GM18951 (cell line): ENCODE results near the gene FAM83G.
A peak's percentile ranks its signal among the peaks of the same experiment; 100 is the strongest.
"Not testable (repeated sequence)": the region's sequence is repeated elsewhere in the genome, so short reads cannot be mapped to it uniquely, and the experiment has no call there.

ENCODE experiments used
- POLR2A ChIP-seq: IDR thresholded peaks from 4 replicates; pipeline ENCODE4 v1.6.1; 2011; ENCODE audit warnings: mild to moderate bottlenecking; ENCODE audit not compliant: insufficient read length, insufficient read depth; ENCODE audit errors: extremely low read depth
- in situ Hi-C: fragments of 300-500 bp; cut with MboI; formaldehyde crosslinking; loops from one replicate; pipeline ENCODE4 v1.12.0; 2022; ENCODE audit warnings: low sequenced_read_pairs, mixed read lengths, inconsistent platforms; ENCODE audit not compliant: unreplicated experiment

FAM83G gene, protein sequence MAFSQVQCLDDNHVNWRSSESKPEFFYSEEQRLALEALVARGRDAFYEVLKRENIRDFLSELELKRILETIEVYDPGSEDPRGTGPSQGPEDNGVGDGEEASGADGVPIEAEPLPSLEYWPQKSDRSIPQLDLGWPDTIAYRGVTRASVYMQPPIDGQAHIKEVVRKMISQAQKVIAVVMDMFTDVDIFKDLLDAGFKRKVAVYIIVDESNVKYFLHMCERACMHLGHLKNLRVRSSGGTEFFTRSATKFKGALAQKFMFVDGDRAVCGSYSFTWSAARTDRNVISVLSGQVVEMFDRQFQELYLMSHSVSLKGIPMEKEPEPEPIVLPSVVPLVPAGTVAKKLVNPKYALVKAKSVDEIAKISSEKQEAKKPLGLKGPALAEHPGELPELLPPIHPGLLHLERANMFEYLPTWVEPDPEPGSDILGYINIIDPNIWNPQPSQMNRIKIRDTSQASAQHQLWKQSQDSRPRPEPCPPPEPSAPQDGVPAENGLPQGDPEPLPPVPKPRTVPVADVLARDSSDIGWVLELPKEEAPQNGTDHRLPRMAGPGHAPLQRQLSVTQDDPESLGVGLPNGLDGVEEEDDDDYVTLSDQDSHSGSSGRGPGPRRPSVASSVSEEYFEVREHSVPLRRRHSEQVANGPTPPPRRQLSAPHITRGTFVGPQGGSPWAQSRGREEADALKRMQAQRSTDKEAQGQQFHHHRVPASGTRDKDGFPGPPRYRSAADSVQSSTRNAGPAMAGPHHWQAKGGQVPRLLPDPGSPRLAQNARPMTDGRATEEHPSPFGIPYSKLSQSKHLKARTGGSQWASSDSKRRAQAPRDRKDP

DNA sequence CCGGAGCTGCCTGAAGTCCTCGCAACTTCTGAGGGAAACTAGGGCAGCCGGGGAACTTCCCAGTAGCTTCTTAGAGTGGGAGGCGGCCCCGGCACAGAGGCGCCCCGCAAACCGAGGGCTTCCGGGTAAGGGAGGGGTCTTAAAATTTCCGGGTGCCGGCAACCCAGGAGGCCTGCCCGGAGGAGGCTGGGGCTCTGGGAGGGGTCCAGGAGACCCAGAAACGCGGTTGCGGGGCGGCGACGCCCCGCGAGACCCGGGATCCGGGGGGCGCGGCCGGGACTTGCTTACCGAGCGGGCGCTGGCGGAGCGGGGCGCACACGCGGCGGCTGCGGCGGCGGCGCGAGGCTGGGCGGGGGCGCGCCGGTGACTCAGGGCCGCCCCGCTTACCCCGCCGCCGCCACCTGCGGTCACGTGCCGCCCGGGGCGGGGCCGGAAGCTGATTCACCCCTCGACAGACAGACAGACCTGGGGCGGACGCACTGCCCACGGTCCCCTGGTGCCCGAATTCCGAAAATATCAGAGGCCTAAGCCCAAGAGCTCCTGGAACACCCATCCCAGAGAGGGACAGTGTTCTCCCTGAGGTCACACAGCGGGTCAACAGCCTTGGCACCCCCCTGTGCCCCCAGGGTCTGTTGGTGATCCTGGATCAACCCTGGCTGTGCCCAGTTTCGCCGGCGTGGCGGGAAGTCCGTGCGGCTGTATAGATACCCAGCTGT, at the start of gene FAM83G:
Gene FAM83G (minus strand): TSS at position 344 of the 716 bp plus-strand sequence. CDS start 723 bp downstream, outside the sequence.
- in situ Hi-C loops = no loop called here
- TF ChIP-seq POLR2A = peak; percentile 77

GRCh38 chr17:19048826-19049225, 44.3 kb upstream of the FAM83G start:
- in situ Hi-C loops = not testable (repeated sequence)

GRCh38 chr17:19047510-19047909, 42.9 kb upstream of the FAM83G start:
- in situ Hi-C loops = not testable (repeated sequence)

DNA sequence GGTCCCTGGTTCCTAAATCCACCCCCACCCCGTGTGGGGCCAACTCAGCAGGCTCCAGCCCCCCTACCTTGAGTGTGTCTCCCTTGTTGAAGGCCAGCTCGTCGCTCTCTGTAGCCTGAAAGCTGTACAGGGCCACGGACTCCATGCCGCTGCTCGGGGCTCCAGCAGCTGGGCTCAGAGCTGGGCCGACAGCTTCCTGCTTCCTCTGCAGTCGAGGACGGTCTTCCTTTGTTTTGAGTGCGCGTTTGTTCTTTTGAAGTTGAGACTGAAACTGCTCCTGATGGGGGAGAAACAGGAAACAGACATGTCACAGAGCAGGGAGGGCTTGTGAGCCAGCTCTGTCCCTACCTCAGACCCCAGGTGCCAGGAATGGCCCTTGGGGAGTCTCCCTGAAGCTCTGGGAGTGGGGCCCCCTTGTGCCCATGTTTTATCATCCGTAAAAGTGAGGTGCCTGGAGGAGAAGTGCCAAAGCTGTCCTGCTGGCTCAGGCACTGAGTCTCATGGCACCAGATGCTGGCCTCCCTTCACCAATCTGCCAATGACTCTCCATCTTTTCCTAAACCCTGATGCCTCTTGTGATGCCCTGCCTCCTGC, 42.3 kb upstream of the FAM83G start, which contains the start of gene GRAP:
Gene GRAP (minus strand): TSS at position 176 of the 594 bp plus-strand sequence. CDS start 31 bp downstream, at position 145.
- in situ Hi-C loops = not testable (repeated sequence)

GRCh38 chr17:19044643-19045042, 40.1 kb upstream of the FAM83G start:
- in situ Hi-C loops = not testable (repeated sequence)

GRCh38 chr17:19043032-19043431, 38.5 kb upstream of the FAM83G start:
- in situ Hi-C loops = not testable (repeated sequence)

- in situ Hi-C loops = not testable (repeated sequence)
These were observed 37.8 kb upstream of the FAM83G start for GRCh38 chr17:19042369-19042768.

DNA sequence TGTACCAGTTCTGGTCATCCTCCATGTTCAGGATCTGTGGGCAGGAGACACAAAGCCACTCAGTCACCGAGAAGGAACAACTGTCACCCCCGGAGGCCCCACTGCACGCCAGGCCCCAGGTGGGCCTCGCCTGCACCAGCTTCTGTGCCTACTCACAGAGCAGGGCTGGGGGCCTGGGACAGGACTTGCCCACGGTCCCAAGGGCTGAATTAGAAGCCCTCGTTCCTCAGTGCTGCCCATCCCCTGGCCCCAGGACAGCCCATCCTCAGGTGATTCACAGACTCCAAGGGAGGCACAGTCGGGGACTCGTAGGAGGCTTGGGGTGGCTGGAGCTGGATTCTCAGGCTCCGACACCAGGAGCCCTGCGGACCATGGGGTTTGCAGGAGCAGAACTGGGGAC, 37.3 kb upstream of the FAM83G start:
- in situ Hi-C loops = not testable (repeated sequence)

DNA sequence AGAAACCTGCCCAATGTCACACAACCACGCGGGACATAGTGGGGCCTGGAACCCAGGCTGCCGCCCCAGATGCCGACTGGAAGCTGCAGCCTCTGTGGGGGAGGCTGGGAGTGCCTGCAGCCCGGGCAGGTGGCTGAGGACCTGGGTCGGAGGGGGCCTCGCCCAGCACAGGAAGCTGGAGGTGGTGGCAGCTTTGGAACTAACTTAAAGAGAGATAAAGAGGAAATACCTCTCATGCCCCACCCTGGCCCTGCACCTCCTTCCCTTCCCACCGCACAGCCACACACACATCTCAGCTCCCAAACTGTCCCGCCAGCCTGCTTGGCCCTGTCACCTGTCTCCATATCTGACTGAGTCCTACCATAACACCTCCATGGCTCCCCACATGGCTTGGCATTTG, 35.8 kb upstream of the FAM83G start:
- in situ Hi-C loops = not testable (repeated sequence)

DNA sequence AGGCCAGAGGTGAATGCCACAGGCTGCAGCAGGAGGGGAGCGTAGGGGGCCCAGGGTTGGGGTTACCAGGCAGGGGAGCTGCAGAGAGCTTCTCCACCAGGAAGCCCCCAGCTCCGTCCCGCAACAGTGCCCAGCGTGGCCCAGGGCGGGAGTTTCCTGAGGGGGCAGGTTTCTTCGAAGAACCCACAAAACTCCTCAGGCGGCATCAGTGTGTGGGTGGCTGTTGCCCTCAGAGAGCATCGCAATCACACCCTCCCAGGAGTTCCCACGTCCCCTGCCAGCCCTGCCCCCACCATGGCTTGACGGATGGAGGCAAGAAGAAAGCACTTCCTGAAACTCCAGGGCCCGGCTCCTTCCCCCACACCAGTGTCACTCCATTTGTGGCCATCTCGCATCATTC, 34.2 kb upstream of the FAM83G start:
- in situ Hi-C loops = not testable (repeated sequence)

DNA sequence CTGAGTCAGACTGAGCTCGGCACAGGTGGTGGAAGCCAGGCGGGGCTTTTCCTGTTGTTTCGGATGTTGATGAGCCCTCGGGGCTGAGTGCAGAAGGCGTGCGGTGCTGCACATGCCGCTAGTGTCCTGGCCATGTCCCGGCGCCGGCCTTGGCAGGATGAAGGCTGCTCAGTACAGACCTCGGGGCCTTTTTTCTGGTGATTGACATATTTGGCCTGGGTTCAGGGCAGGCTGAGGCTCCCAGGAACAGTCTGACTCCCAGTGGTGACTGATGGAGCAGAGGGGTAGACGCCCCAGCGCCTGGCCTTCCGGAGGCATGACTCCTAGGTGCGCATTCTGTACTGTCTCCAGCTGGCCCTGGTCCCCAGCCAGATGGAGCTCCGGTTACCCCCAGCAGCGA, 33.4 kb upstream of the FAM83G start:
- in situ Hi-C loops = not testable (repeated sequence)

GRCh38 chr17:19037547-19037946, 33.0 kb upstream of the FAM83G start:
- in situ Hi-C loops = not testable (repeated sequence)

DNA sequence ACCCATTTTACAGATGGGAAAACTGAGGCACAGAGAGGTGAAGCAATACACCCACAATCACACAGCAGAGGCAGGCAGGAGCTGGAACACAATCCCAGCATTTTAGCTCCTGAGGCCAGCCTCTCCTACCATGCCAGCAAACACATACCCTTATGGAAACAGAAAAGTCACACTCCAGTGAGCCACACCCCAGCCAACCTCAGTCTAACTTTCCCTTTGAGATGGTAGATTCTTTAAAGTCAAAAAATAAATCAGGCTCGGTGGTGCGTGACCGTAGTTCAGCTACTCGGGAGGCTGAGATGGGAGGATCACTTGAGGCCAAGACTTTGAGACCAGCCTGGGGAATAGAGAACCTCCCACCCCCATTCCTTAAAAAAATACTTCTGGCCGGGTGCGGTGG, 31.6 kb upstream of the FAM83G start:
- in situ Hi-C loops = not testable (repeated sequence)

DNA sequence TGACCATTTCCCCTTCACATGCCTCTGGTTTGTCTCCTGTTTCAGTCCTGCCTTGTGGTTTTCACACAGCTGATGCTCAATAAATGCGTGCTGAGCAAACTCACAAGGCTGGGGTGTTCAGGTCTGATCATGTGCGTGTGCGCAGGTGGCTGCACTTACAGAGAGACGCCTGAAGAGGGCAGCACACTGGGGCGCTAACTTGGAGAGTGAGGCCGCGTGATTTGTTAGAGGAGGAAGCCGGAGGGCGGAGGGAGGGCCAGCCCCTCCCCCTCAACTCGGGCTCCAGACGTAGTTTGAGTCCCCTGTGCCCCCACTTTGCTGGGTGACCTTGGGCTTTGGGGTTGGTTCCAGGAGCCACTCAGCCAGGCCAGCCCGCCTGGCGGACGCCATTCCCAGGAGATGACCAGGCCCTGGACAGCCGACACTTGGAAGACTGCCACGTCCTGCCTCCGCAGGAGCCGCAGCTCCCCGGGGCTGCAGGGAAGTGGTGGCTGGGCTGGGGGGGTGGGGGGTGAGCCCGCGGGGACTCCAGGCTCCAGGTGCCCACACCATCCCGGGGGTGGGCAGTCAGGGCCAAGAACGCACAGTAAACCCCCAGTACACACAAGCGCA, 27.9 kb upstream of the FAM83G start:
- in situ Hi-C loops = not testable (repeated sequence)

DNA sequence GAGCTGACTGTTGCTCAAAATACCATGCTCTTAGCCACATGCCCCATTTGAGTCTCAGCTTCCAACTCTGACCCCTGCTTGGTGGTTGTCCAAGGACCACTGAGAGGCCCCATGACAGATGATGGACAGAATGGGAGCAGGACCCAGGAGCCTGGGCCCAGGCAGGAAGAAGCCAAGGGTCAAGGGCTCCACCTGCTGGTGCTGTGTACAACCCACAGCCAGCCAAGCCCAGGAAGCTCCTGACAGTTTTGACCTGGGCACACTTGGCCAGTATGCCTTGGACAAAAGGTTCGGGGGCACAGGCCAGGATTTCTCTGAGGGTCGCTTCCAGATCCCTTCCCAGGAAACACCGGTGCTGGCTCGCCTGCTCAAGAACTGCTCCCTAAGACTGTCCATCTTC, 27.2 kb upstream of the FAM83G start:
- in situ Hi-C loops = not testable (repeated sequence)

- in situ Hi-C loops = not testable (repeated sequence)
These were observed 26.3 kb upstream of the FAM83G start for GRCh38 chr17:19030771-19031449.

GRCh38 chr17:19029740-19030139, 25.2 kb upstream of the FAM83G start:
- in situ Hi-C loops = loop anchor here (10.0 kb wide), 1 partner anchor 115 kb away; no protein-coding TSS in a partner anchor

GRCh38 chr17:19028671-19029070, 24.1 kb upstream of the FAM83G start:
- in situ Hi-C loops = loop anchor here (10.0 kb wide), 1 partner anchor 116 kb away; no protein-coding TSS in a partner anchor
